Heart left ventricle (tissue), 16 donors: ENCODE data around the gene ID2. TPM values are rescaled to one million over a fixed set of nuclear protein-coding genes. Genes with fewer than 3 reads are reported as not detected.
A peak's percentile ranks its signal among the peaks of the same experiment; 100 is the strongest.

ENCODE experiments used
- ATAC-seq, 4 donors: fragments of 200-7000 bp; cut with Tn5 transposase; one replicate each; pipeline ENCODE4 v1.9.1; 2020 to 2022; ENCODE audit warnings: moderate library complexity in 4 of 4, mild to moderate bottlenecking in 3 of 4, moderate number of reproducible peaks in 1 of 4
- DNase-seq, 5 donors: peaks; one replicate each; pipeline ENCODE4 v3.0.0-alpha.2; 2020
- H3K27ac ChIP-seq, 12 donors: fragments of 200-600 bp; sonication (generic) in 4 of 12; one replicate each; pipeline versions ENCODE4 v1.5.0 to v1.8.0; 2016 to 2022; ENCODE audit warnings: mild to moderate bottlenecking in 2 of 12
- H3K27me3 ChIP-seq, 9 donors: fragments of 200-600 bp; sonication (generic) in 2 of 9; one replicate each; pipeline versions ENCODE4 v1.5.1 to v1.8.0; 2016 to 2022; ENCODE audit warnings: mild to moderate bottlenecking in 3 of 9
- H3K36me3 ChIP-seq, 9 donors: fragments of 200-600 bp; sonication (generic) in 2 of 9; one replicate each; pipeline versions ENCODE4 v1.5.0 to v1.8.0; 2018 to 2022; ENCODE audit warnings: mild to moderate bottlenecking in 2 of 9
- H3K4me1 ChIP-seq, 12 donors: fragments of 200-600 bp; sonication (generic) in 4 of 12; one replicate each; pipeline versions ENCODE4 v1.5.0 to v1.8.0; 2016 to 2022; ENCODE audit warnings: mild to moderate bottlenecking in 3 of 12
- H3K4me3 ChIP-seq, 12 donors: fragments of 200-600 bp; sonication (generic) in 4 of 12; one replicate each; pipeline versions ENCODE4 v1.5.0 to v1.8.0; 2017 to 2022; ENCODE audit warnings: mild to moderate bottlenecking in 9 of 12, moderate library complexity in 4 of 12
- H3K9me3 ChIP-seq, 12 donors: fragments of 200-600 bp; sonication (generic) in 4 of 12; one replicate each; pipeline versions ENCODE4 v1.5.0 to v1.8.0; 2016 to 2022; ENCODE audit warnings: mild to moderate bottlenecking in 1 of 12
- POLR2A ChIP-seq, 2 donors: fragments of 450-650 bp; IDR thresholded peaks; one replicate each; pipeline ENCODE4 v1.6.1; 2017; ENCODE audit warnings: antibody characterized with exemption in 2 of 2, mild to moderate bottlenecking in 2 of 2, moderate library complexity in 2 of 2
- WGBS, 4 donors: extraction: QIAGEN DNeasy Blood & Tissue Kit in 2 of 4; methylation state at CpG; one replicate each; pipeline versions ENCODE4 v1.1.5 to v1.1.7; 2013 to 2018; 5-methylcytosine and 5-hydroxymethylcytosine counted together
- intact Hi-C, 10 donors: fragments of 100-400 bp; cut with DNase I; formaldehyde crosslinking; loops; one replicate each; pipeline versions ENCODE4 v1.11.1 to v1.14.2; 2022
- long read RNA-seq, 3 donors: library from polyadenylated mRNA; unstranded; transcript quantifications; one replicate each; pipeline ENCODE4 v2.0.0, GENCODE V29; 2020 to 2021
- polyA plus RNA-seq, 2 donors: library from polyadenylated mRNA; stranded (reverse); fragments of 200-250 nt; gene quantifications; one replicate each; pipeline ENCODE4 v1.2.3, GENCODE V29; 2013
- total RNA-seq, 9 donors: library from RNA; depleted of rRNA in 2 of 9; stranded (reverse); fragments of >200 nt in 2 of 9; fragmentation: NEBNext Ultra II Directional in 3 of 9; extraction: Animal tissue kit (Norgen Biotek cat#: 25700) in 3 of 9; gene quantifications; one replicate each; pipeline versions ENCODE4 v1.1.0 to v1.2.4, GENCODE V29; 2016 to 2023
- TF ChIP-seq, protein P1 (sequence below), 12 donors: fragments of 200-600 bp; sonication (generic) in 4 of 12; IDR thresholded peaks; one replicate each; pipeline versions ENCODE4 v1.5.0 to v1.8.0; 2018 to 2022; ENCODE audit warnings: antibody characterized with exemption in 12 of 12, mild to moderate bottlenecking in 5 of 12
- donor health status: ischemic (EF 13 %, LVEDD 7.1; RV severe dilation, severe dysfunction).
- donor health status: healthy with polysubstance abuse.
- donor health status: DM: no; HTN: yes; CAD: no.
- donor health status: DM: no; HTN: no; CAD: no.
- donor health status: ischemic (EF 25% LVEDD 6.9; RV normal size, moderate dysfunction).
- donor health status: ischemic (EF 25% LVEDD 5.7; RV mildly dilated, moderate dysfunction).
- donor health status: healthy.
- donor health status: DM: yes; HTN: yes; CAD: no.
- donor health status: ischemic (EF 35%, LVEDD 5.7; RV mildly dilated, moderate dysfunction).
- donor health status: nonischemic (EF 11% LVEDD 7.7; RV severe dilation, severe dysfunction).
- donor health status: DM: yes; HTN: yes; CAD: no.
- donor health status: PGD.
- donor health status: ischemic (EF 29% LVEDD 5.4; RV normal size, mild dysfunction).
- donor health status: nonischemic (EF 23%, LVEDD 6.1; RV moderate dilation, normal function).

Gene ID2, protein sequence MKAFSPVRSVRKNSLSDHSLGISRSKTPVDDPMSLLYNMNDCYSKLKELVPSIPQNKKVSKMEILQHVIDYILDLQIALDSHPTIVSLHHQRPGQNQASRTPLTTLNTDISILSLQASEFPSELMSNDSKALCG
- total RNA-seq (100 to 1,000 TPM in 1 of 9 donors, 10 to 100 TPM in 8; 17.3 to 121 (median 25.5) TPM), polyA plus RNA-seq (10 to 100 TPM; 44.9 to 92.0 TPM)
- long read RNA-seq, donor 1, transcript ID2-203 (3 exons, 1,362 nt): major isoform, 8 of 10 reads
- long read RNA-seq, donor 1, partial matches to known transcripts: 0 of 10 reads
- long read RNA-seq, donor 1, other reads (novel, unspliced or antisense): 2 of 10 reads
- long read RNA-seq, donor 2, transcript ID2-203 (3 exons, 1,362 nt): major isoform, 7 of 11 reads
- long read RNA-seq, donor 2, partial matches to known transcripts: 0 of 11 reads
- long read RNA-seq, donor 2, other reads (novel, unspliced or antisense): 3 of 11 reads
- long read RNA-seq, donor 3, transcript ID2-203 (3 exons, 1,362 nt): major isoform, 8 of 10 reads
- long read RNA-seq, donor 3, partial matches to known transcripts: 0 of 10 reads
- long read RNA-seq, donor 3, other reads (novel, unspliced or antisense): 2 of 10 reads

DNA sequence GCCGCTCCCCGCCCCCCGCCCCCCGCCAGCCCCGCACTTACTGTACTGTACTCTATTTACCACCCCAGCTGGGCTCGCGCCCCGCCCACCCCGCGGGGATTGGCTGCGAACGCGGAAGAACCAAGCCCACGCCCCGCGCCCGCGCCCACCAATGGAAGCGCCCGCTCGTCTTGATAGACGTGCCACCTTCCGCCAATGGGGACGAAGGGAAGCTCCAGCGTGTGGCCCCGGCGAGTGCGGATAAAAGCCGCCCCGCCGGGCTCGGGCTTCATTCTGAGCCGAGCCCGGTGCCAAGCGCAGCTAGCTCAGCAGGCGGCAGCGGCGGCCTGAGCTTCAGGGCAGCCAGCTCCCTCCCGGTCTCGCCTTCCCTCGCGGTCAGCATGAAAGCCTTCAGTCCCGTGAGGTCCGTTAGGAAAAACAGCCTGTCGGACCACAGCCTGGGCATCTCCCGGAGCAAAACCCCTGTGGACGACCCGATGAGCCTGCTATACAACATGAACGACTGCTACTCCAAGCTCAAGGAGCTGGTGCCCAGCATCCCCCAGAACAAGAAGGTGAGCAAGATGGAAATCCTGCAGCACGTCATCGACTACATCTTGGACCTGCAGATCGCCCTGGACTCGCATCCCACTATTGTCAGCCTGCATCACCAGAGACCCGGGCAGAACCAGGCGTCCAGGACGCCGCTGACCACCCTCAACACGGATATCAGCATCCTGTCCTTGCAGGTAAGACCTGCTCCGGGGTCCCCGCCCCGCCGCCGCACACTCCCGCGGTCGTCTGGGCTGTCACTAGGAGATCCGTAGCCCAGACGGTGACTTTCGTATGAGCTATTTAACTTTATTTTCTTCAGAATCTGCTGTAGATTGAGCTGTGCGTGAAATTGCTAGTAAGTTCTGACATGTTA lies at the start of gene ID2:
Gene ID2 (plus strand): TSS at position 271 of the 907 bp plus-strand sequence. CDS start 110 bp downstream, at position 381.
- no peaks in the 10 kb centered on the region for H3K36me3 ChIP-seq
- 0 to 1% (median 1%) methylated on average over 34 to 69 of the region's 70 CpGs for WGBS, 4 donors
- peak; percentile 99 to 100 (median 100) for DNase-seq
- H3K27me3 ChIP-seq: peaks cover 0 to 3% (median 0%) of the 10 kb centered on the region in 9 donors
- H3K9me3 ChIP-seq: no peaks in the 10 kb centered on the region
- peak within 1 kb of the TSS; percentile 88 to 100 (median 99) for H3K27ac ChIP-seq
- peaks cover 0 to 50% (median 33%) of the 10 kb centered on the region in 12 donors for H3K4me1 ChIP-seq
- TF ChIP-seq, protein P1, sequence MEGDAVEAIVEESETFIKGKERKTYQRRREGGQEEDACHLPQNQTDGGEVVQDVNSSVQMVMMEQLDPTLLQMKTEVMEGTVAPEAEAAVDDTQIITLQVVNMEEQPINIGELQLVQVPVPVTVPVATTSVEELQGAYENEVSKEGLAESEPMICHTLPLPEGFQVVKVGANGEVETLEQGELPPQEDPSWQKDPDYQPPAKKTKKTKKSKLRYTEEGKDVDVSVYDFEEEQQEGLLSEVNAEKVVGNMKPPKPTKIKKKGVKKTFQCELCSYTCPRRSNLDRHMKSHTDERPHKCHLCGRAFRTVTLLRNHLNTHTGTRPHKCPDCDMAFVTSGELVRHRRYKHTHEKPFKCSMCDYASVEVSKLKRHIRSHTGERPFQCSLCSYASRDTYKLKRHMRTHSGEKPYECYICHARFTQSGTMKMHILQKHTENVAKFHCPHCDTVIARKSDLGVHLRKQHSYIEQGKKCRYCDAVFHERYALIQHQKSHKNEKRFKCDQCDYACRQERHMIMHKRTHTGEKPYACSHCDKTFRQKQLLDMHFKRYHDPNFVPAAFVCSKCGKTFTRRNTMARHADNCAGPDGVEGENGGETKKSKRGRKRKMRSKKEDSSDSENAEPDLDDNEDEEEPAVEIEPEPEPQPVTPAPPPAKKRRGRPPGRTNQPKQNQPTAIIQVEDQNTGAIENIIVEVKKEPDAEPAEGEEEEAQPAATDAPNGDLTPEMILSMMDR (IDR thresholded peaks at IDR 0.05): no peak
- peak; percentile 93 to 100 for TF ChIP-seq POLR2A (IDR thresholded peaks at IDR 0.05)
- H3K4me3 ChIP-seq: peak within 1 kb of the TSS; percentile 68 to 92 (median 84)
- intact Hi-C loops: loop anchor here (2.0 to 10.0 kb wide), 21 partner anchors 90 to 1587 kb away; no protein-coding TSS in a partner anchor
- peak; percentile 82 to 89 (median 87) for ATAC-seq

DNA sequence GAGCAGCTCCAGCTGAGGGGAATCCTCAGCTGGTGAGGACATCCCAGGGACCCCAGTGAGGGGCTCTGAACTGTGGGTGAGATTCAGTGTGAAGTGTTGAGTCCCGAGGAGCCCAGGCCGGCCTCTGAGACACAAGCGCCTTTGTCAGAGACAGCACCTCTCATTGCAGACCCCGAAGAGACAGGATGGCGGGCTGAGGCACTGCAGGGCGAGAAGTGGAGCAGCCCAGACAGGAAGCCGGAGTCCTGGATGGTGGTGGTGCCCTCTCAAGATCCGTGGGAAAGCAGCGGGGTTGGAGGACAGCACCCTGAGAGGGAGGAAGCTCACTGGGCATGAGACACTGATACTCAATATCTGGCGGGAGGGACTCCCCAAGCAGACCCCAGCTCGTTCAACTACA lies 49.1 kb upstream of the ID2 start:
- intact Hi-C loops: no loop called here
- WGBS, 4 donors: 84 to 96% (median 91%) methylated on average over 10 to 11 of the region's 11 CpGs

DNA sequence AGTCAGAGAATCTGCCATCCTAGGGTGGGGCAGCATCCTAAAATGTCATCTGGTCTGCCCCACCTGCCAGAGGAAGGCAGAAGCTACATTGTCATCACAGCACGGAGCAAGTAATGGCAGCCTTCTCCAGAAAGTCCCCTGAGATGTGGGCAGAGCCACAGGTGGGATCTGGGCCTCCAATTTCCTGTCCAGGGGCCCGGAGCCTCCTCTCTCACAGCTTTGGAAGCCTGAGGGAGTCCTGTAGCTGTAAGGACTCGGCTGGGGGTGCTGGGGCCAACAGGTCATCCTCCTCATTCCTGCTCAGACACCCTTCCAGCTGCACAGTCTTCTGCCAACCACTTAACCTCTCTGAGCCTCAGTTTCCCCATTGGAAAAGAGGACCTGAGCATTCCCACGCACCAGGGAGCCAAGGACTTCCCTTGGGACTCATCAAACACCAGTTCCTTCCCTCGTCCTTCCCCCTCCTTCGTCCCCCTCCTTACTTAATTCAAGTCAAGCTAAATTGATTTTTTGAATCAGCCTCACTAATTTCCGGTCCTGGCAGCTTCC lies 48.6 kb upstream of the ID2 start:
- Histone ChIP-seq H3K4me3 (no peak overlapping the region), H3K9me3 (no peaks in the 10 kb centered on the region), H3K27ac (no peak overlapping the region), H3K36me3 (no peaks in the 10 kb centered on the region), H3K27me3 (no peaks in the 10 kb centered on the region), H3K4me1 (peaks cover 0 to 11% (median 0%) of the 10 kb centered on the region in 12 donors)
- no peak for ATAC-seq
- intact Hi-C loops: no loop called here
- TF ChIP-seq, protein P1 (IDR thresholded peaks at IDR 0.05): no peak
- TF ChIP-seq POLR2A (IDR thresholded peaks at IDR 0.05): no peak
- no peak for DNase-seq
- 71 to 87% (median 78%) methylated on average over 6 to 7 of the region's 7 CpGs for WGBS, 4 donors

More for the DNA sequence above, 49.1 kb upstream of the ID2 start:
- no peak for DNase-seq
- no peak for ATAC-seq
- Histone ChIP-seq H3K4me1 (peaks cover 0 to 11% (median 0%) of the 10 kb centered on the region in 12 donors), H3K27ac (no peak overlapping the region), H3K4me3 (no peak overlapping the region), H3K27me3 (no peaks in the 10 kb centered on the region), H3K36me3 (no peaks in the 10 kb centered on the region), H3K9me3 (no peaks in the 10 kb centered on the region)
- TF ChIP-seq, protein P1 (IDR thresholded peaks at IDR 0.05): no peak
- TF ChIP-seq POLR2A (IDR thresholded peaks at IDR 0.05): no peak
